GM04504 (cell line): Measurements from ENCODE around the gene KCNJ10.
A peak's percentile ranks its signal among the peaks of the same experiment; 100 is the strongest.
"Not testable (repeated sequence)": the region's sequence is repeated elsewhere in the genome, so short reads cannot be mapped to it uniquely, and the experiment has no call there.

Experiments
- DNase-seq: peaks from one replicate; pipeline ENCODE4 v3.0.0-alpha.2; 2012; ENCODE audit warnings: low read depth

Gene KCNJ10

DNA sequence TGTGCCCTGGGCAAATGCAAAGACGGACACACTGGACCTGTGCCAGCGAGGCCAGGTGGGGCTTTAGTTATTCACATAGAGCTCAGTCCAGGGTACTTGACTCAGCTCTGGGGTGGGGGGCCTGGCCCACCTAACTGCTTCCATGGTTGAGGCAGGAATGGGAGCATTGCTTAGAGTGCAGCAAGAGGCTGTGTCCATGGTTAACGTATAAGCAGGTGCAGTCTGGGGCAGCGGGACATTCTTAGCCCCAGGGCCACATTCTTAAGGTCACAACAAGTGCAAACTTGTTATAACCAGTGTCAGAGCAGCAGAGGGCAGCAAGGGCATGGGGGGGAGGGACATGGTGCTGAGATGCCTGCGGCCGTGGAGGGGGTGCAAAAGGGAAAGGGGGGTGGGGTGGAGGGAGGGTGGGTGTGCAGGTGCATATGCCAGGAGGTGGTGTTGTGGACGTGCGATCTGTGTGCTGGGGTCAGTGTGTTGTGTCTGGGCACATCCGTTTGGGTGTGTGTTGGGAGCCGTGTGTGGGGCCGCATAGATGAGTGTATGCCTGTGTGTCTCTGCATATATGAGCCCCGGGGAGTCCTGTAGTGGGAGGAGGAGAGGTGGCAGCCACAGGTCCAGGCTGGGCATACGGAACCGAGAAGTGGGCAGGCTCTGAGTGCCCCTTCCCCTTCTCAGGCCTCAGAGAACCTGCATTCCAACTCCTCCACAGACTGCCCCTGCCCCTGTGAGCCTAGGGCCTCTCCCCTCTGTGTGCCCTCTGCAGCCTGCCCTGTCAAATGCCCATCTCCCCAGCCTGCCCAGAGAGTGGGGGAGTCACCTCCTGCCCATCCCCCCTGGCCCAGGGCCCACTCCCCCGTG lies 8.4 kb downstream of the KCNJ10 start:
- DNase-seq = no peak

DNA sequence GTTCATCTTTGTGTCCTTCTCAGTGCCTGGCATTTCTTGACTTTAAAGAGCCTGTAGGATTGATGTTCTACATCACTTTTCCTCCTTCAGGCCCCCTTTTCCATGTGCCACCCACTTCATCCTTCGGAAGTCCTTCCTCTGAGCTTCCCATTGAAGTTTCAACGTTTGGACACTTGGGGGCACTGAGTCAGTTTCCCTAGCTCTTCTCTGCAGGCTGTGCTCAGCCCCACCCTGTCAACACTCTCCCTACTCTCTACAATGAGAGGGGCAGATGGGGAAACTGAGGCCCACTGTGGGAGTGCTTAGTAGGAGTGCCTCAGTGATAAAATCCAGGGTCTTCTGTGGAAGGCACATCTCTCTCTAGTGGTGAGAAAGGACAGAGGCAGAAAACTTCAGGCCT lies 11.9 kb downstream of the KCNJ10 start:
- no peak for DNase-seq

- no peak for DNase-seq
These were observed 13.3 kb downstream of the KCNJ10 start for GRCh38 chr1:160056648-160057169.

- DNase-seq = no peak
These were observed 16.2 kb downstream of the KCNJ10 start for GRCh38 chr1:160053548-160054365.

DNA sequence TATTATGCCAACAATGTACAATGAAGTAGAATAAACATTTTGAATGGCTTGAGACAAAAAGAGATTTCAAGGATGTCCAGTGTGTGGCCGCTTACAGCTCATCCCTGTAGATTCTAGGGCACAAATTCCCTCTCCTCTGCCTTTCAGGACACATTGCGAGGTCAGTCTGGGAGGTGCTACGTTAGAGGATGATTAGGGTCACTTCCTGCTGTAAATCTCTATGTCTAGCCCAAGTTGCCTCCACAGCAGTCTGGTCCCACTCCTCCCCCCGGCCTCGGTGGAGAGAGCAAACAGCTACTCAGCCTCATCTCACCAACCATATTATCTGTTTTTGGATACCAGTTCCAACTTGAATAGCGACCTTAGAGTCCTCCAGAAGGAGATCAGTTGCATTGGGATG lies 17.0 kb downstream of the KCNJ10 start:
- DNase-seq = no peak

- no peak for DNase-seq
These were observed 19.3 kb downstream of the KCNJ10 start for GRCh38 chr1:160050619-160051018.

- DNase-seq = not testable (repeated sequence)
These were observed 19.8 kb downstream of the KCNJ10 start for GRCh38 chr1:160050182-160050581.

DNA sequence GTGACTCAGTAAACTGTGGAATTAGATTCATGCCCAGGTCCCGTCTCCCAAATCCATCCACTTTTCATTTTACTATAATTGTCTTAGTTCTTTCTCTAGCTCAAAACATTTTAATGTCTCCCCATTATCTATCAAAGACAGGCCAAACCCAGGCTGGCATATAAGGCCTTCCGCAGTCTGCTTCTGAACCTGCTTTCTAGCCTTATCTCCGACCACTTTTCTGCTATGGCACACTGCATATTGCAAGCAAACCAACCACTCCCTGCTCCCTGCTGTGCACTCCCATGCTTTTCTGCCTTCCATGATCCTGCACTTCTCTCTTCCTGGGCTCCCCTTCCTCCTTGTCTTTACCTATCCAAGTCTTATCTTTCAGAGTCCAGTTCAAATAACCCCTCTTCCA lies 20.9 kb downstream of the KCNJ10 start:
- no peak for DNase-seq

DNA sequence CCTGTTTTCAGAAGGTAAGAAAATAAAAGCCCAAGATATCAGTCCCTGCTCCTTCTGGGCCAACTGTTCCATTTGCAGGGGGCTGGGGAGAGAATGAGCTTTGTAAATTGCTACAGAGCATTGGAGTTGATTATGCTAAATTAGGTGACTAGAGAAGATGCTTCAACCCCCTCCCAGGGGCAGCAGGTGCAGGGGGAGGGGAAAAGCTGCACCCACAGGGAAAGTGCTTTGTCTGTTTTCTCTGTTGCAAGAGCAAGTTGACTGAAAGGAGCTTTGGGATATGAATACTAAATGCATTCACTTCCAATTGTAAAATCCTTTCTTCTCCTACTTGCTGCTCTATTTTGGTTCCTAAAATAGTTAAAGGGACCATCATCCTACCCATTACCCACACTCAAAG lies 21.6 kb downstream of the KCNJ10 start:
- no peak for DNase-seq

GRCh38 chr1:160047111-160047991 lies 22.6 kb downstream of the KCNJ10 start:
- no peak for DNase-seq

DNA sequence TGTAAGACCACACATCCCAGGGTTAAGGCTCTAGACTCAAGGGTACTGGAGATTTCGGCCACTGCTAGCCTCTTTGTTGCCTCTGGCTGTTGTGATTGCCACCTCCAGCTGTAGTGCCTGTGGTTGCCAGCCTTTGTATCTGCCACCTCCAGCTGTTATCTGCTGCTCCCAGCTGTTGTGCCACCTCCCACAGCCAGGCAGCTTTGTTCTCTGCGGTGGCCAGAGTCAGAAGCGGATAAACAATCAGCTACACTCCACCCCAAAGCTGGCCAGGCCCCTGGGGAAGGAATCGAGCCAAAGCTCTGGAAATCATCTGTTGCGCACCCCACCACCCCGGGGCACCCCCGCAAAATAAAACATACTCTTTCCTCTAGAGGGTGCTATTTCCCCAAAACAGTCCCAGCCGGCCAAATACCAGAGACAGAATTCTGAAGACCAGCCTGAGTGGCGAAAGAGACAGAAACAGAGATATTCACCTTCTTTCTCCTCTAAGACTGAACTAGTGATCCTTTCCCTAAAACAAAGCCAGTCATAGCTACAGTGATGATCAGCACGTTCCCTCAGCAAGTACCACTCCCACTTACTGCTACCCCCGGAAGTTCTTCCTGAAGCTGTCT lies 23.4 kb downstream of the KCNJ10 start:
- no peak for DNase-seq

- no peak for DNase-seq
These were observed 24.3 kb downstream of the KCNJ10 start for GRCh38 chr1:160045653-160046052.

GRCh38 chr1:160043543-160043942 lies 26.4 kb downstream of the KCNJ10 start:
- no peak for DNase-seq

DNA sequence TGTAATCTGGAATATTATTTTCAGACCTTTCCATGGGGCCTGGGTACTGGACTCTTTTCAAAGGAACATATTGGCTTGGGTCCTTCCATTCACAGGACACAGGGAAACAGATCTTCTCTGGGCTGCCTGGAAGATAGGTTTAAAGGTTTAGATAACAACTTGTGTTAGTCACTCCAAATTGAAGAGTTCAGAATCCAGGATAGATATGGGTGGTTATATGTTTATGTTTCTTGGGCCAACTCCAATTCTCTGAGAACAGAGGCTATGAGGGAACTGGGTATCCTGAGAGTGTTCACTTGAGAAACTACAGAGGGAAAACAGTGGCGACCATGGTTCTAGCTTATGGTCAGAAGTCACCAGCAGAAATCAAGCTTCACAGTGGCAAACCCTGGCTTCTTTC lies 29.5 kb downstream of the KCNJ10 start:
- no peak for DNase-seq

DNA sequence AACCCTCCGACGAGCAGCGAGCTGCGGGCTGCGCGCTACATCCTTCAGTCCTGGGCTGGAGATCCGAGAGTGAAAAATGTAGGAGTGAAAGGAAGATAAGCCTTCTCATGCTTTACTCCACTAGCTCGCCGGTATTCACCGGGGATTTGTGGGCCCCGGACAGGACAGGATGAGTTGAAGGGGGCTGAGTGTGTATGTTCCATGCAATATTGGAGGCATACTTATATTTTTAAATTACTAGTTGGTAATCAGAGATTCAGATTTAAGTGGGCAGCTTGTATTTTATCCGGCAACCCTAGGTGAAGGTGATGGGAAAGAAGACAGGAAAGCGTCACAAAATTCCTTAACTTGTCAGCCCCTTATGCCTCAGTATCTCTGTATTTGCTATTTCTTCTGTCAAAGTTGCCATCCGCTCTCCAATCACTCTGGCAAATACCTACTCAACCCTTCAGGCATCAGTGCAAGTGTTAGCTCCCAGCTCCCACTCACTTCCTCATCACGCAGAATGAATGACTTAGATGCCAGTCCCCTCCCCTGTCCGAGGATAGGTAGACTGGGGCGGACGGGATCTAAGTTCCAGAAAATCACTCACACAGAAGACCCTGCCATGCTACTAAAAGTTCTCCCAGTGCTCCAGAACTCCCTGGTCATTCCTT lies 37.7 kb downstream of the KCNJ10 start:
- no peak for DNase-seq

GRCh38 chr1:160031365-160032164 lies 38.4 kb downstream of the KCNJ10 start, which contains the start of gene PIGM:
TSS of gene PIGM (minus strand) at chr1:160031990. CDS start at chr1:160031739, 251 bp downstream.
- peak; percentile 63 for DNase-seq

- no peak for DNase-seq
These were observed 39.1 kb downstream of the KCNJ10 start for GRCh38 chr1:160030657-160031364.

GRCh38 chr1:160028426-160028825 lies 41.5 kb downstream of the KCNJ10 start:
- no peak for DNase-seq

DNA sequence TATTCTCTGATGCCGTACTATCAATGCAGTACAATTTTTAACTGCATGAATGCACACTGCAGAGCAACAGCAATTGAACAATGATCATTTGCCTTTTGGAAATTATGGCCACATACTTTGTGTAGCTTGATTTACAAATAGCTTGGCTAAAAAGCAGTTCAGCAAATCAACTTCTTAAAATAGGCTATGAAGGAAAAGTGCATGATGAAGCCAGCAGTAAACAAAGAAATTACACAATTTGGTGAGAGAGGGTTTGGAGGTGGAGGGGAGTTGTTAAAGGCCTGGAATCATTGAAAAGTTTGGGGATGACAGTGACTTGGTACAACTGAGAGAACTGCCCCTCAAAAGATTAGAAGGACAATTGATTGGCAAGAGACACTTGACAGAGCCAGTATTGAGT lies 44.6 kb downstream of the KCNJ10 start:
- no peak for DNase-seq
